Ectodermal cell (in vitro differentiated cells): ENCODE results near the gene C4A.
"Not testable (repeated sequence)": the region's sequence is repeated elsewhere in the genome, so short reads cannot be mapped to it uniquely, and the experiment has no call there.

Experiments used
- H3K27ac ChIP-seq: 2 replicates; pipeline ENCODE4 v1.7.0; 2013; ENCODE audit warnings: mild to moderate bottlenecking, low read depth, low read length; ENCODE audit not compliant: insufficient read depth, poor library complexity, severe bottlenecking
- H3K27me3 ChIP-seq: 2 replicates; pipeline ENCODE4 v1.7.0; 2013; ENCODE audit warnings: mild to moderate bottlenecking, low read length; ENCODE audit not compliant: insufficient read depth, control insufficient read depth, poor library complexity, severe bottlenecking
- H3K36me3 ChIP-seq: one replicate; pipeline ENCODE4 v1.7.0; 2013; ENCODE audit warnings: low read length; ENCODE audit not compliant: control insufficient read depth, insufficient read depth
- H3K4me1 ChIP-seq: one replicate; pipeline ENCODE4 v1.7.0; 2013; ENCODE audit warnings: low read length; ENCODE audit not compliant: control insufficient read depth, insufficient read depth
- H3K4me3 ChIP-seq: 2 replicates; pipeline ENCODE4 v1.7.0; 2013; ENCODE audit warnings: low read depth, low read length, control low read depth; ENCODE audit not compliant: insufficient read depth
- H3K9me3 ChIP-seq: 2 replicates; pipeline ENCODE4 v1.7.0; 2013; ENCODE audit warnings: mild to moderate bottlenecking, low read length, moderate library complexity; ENCODE audit not compliant: control insufficient read depth
- WGBS, 2 experiments: methylation state at CpG; one replicate each; pipeline ENCODE4 v1.1.7; 2013; ENCODE audit warnings: missing lambda C conversion rate in 2 of 2; 5-methylcytosine and 5-hydroxymethylcytosine counted together

The C4A gene

DNA sequence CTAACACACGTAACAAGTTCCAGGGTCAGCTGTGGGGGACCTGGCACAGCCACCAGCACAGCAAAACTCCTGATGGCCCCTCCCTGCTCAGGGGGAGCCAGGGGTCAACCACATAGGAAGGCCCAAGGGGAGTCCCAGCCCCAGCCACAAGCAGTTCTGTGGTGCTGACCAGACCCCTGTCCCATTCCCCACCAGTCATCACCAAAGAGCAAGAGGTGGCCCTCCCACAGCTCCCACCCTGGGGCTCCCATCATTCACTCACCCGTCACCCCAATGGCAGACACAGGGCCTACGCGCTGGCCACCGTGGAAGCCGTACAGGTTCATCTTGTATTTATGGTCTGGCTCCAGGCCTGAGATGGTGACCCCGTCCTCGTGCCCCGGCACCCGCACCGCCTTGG, 67.9 kb downstream of the C4A start:
- 96 to 97% methylated on average over 7 to 9 of the region's 11 CpGs for WGBS, 2 experiments
- not testable (repeated sequence) for H3K27ac ChIP-seq, H3K36me3 ChIP-seq, H3K9me3 ChIP-seq, H3K27me3 ChIP-seq, H3K4me3 ChIP-seq, H3K4me1 ChIP-seq

DNA sequence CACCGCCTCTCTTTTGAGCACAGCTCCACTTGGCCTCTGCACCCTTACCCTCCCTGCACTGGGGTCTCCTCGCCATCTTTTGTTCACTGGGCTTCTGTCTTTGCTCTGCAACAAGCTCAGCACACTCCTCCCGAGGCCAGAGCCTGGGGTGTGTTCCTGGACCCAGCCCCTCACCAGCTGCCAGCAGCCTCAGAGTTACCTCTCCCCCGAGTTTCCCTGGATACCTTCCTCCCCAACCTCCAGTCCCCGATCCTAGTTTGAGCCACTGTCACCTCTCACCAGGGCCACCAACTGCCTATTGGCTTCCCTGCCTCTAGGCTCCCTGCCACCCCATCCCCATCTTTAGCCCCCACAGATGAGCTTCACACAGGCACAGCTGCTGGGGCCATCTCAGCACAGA, 68.7 kb downstream of the C4A start:
- 83 to 85% methylated on average over 5 of the region's 5 CpGs for WGBS, 2 experiments
- H3K27ac ChIP-seq = no peak overlapping the region
- no peaks in the 10 kb centered on the region for H3K9me3 ChIP-seq
- peaks cover 3% of the 10 kb centered on the region for H3K4me1 ChIP-seq
- no peak overlapping the region for H3K4me3 ChIP-seq
- H3K27me3 ChIP-seq = no peaks in the 10 kb centered on the region
- H3K36me3 ChIP-seq = no peaks in the 10 kb centered on the region
